Measurements from ENCODE around the gene MORC1.

Gene MORC1

DNA sequence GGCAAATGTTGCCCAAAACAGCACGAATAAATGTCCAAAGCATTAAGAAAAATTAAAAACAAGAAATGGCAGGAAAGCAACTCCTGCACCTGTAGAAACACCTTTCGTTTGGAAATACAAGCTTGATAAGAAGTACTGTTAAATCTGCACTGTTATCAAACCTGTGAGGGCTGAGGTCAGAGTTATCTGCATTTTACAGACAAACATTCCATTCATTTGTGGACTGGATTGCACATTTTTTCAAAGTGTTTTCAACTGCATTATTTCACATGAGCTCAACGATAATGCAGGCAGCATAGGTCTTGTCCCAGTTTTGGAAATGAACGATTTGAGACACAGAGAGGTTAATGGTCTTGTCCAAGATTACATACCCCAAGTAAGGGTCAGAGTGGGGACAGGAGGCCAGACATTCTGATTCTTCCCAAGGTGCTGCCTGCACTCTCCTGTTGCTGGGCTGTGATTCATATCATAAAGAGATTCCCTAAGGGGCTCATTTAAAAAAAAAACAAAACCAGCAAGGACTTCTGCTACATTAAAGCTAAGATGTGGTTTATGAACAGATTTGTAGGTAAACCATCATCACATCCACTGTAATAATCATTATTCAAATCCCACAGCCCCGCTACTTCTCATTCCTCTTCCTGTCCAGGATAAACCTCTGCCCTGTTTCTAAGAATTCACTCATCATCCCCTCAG, 177.2 kb downstream of the MORC1 start:
- H3K4me3 ChIP-seq (replicated peaks; ENCODE audit: low read depth, low read length): no peak overlapping the region
- TF ChIP-seq, protein P1, sequence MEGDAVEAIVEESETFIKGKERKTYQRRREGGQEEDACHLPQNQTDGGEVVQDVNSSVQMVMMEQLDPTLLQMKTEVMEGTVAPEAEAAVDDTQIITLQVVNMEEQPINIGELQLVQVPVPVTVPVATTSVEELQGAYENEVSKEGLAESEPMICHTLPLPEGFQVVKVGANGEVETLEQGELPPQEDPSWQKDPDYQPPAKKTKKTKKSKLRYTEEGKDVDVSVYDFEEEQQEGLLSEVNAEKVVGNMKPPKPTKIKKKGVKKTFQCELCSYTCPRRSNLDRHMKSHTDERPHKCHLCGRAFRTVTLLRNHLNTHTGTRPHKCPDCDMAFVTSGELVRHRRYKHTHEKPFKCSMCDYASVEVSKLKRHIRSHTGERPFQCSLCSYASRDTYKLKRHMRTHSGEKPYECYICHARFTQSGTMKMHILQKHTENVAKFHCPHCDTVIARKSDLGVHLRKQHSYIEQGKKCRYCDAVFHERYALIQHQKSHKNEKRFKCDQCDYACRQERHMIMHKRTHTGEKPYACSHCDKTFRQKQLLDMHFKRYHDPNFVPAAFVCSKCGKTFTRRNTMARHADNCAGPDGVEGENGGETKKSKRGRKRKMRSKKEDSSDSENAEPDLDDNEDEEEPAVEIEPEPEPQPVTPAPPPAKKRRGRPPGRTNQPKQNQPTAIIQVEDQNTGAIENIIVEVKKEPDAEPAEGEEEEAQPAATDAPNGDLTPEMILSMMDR (IDR thresholded peaks at IDR 0.05; ENCODE audit: low read length, missing control alignments): no peak
- DNase-seq (ENCODE audit: low read depth): no peak

DNA sequence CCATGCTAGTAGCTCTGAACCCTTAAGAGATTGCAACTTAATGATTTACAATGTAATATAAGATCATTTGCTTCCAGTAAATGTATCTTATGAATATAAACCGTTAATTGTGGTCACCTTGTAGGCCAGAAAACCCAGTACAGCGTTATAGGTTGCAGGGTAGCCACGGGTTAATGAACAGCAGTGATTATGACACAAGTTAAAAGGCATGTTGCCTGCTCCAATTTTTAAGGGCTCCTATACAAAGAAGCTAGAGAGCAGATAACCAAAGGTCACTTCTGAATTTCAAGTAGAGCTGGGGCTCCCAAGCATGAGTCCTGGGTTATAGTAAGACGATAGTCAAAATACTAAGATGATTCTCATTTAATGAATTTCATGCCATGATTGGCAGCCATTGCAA, 177.8 kb downstream of the MORC1 start:
- no peak for DNase-seq (ENCODE audit: low read depth)
- no peak overlapping the region for H3K4me3 ChIP-seq (replicated peaks; ENCODE audit: low read depth, low read length)
- TF ChIP-seq, protein P1 (IDR thresholded peaks at IDR 0.05; ENCODE audit: low read length, missing control alignments): no peak

DNA sequence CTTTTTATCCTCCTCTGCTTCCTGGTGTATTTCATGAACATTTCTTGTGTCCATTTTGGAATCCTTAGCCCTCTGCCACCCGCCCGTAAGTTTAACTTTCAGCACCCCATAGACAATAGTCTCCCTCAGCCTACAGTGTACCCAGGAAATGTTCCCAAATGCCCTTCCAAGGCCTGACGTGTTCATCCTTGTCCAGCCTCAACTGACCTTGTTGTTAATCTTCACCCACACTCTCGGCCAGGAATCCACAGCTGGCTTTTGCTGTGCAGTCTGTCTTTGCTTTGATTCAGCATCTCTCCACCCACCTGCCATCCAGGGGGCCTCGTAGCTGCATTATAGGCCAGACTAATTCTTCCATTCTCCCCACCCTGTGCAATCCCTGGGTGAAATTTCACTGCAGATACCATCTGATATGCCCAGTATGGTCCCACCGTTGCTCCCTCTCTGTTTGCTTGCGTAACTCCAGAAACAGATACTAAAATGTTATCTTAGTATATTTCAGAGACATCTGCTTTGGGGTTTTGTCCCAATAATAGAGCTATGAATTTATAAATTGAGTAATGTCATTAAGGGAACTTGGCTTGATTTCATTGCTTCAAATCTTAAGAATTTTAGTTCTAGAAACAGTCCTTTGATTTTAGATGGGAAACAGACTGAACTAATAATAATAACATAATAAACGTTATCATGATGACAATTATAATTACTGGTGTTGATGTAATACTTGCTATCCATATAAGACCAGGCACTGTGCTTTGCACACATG, 180.8 kb downstream of the MORC1 start:
- TF ChIP-seq, protein P1 (IDR thresholded peaks at IDR 0.05; ENCODE audit: low read length, missing control alignments): no peak
- no peak for DNase-seq (ENCODE audit: low read depth)
- H3K4me3 ChIP-seq (replicated peaks; ENCODE audit: low read depth, low read length): no peak overlapping the region

DNA sequence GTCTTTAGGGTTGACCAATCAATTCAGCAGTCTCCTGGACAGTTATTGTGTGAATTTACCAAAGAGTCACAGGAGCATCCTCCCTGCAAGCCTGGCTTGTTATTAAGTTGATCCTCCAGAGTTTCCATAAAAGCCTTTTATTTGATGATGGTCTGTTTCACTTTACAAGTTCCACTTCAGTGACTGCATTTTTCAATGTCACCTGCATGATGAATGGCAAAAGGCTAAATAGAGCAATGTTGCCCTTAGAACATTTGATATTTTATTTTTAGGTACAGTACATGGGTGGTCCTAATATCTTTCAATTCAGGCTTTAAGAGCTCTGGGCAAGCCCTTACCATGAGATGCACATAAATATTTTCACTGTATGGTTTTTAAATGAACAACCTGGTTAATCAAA, 186.9 kb downstream of the MORC1 start:
- TF ChIP-seq, protein P1 (IDR thresholded peaks at IDR 0.05; ENCODE audit: low read length, missing control alignments): no peak
- H3K4me3 ChIP-seq (replicated peaks; ENCODE audit: low read depth, low read length): no peak overlapping the region
- DNase-seq (ENCODE audit: low read depth): no peak

DNA sequence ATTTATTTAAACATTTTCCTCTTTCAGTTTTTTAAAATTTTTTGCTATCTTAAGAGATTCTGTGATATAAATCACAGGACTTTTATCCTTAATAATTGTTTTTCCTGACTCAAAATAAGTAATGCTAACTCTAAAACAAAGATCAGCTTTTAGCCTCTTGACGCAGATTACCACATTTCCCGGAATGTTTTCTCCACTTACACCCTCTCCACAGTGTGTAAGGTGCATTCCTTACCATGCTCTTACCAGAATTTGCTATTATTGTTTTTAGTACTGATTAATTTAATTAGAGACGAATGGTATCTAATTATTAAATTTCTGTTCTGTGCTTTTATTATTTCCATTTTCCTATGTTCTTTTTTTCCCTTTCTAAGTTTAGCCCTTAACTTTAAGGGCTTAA, 199.1 kb downstream of the MORC1 start:
- TF ChIP-seq, protein P1 (IDR thresholded peaks at IDR 0.05; ENCODE audit: low read length, missing control alignments): no peak
- H3K4me3 ChIP-seq (replicated peaks; ENCODE audit: low read depth, low read length): no peak overlapping the region
- no peak for DNase-seq (ENCODE audit: low read depth)

DNA sequence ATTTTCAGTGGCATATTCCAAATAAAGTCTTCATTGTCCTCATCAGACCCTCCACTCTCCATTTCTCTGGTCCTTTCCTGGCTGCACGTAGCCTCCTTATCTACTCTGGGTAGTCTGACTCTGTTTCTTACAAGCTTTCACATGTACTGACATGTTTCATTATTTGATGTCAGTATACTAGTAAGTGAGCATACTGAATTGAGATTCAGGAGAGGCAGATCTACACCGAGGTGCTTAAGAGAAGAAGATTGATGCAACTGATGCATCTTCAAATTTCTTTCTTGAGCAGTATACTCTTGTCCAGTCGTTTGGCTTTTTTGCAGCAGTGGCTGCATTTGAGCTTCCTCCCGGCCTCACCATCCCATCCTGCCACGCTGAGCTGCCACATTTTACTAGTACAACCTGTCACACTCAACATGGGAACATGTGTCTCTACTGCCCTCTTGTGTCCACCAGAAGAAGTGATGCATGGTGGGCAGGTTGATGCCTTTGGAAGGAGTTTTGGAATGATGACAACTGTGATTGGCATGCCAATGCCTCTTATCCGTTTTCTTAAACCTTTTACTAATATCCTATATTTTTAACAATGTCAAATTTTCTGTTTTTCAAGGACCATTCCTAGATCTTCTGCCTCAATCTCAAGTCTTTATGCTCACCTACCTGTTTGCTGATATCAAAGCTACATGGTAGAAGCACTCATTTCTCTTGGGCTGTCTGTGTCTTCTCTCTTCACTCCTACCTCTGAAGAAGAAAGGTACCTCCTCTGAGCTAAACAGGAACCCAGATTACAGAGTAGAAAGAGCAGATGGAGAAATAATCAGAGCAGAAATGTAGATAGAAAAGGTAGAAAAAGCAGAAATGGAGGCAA, 202.9 kb downstream of the MORC1 start:
- TF ChIP-seq, protein P1 (IDR thresholded peaks at IDR 0.05; ENCODE audit: low read length, missing control alignments): peak; percentile 97
- H3K4me3 ChIP-seq (replicated peaks; ENCODE audit: low read depth, low read length): no peak overlapping the region
- DNase-seq (ENCODE audit: low read depth): peak; percentile 75

Measured in fibroblast of pulmonary artery (primary cell).